H1 (cell line): Measurements from ENCODE around the gene RAB3C.

Experiments
- EP300 ChIP-seq, 2 experiments: IDR thresholded peaks; 1 replicate in 1 of 2; 2 replicates in 1 of 2; pipeline ENCODE4 v1.6.1; 2011 to 2012; ENCODE audit warnings: low read depth in 2 of 2, low read length in 2 of 2, mild to moderate bottlenecking in 2 of 2, borderline replicate concordance in 1 of 2, inconsistent platforms in 1 of 2, moderate library complexity in 1 of 2
- GABPA ChIP-seq: IDR thresholded peaks from 2 replicates; pipeline ENCODE4 v1.6.1; 2011; ENCODE audit warnings: mild to moderate bottlenecking, low read length, moderate library complexity, borderline replicate concordance; ENCODE audit not compliant: insufficient read depth
- RFX5 ChIP-seq: IDR thresholded peaks from 2 replicates; pipeline ENCODE4 v1.6.1; 2011; ENCODE audit warnings: low read depth, low read length, improper control_type of control experiment, borderline replicate concordance
- SP1 ChIP-seq: IDR thresholded peaks from 2 replicates; pipeline ENCODE4 v1.6.1; 2011; ENCODE audit warnings: low read depth, low read length
- ZNF274 ChIP-seq: IDR thresholded peaks from 2 replicates; pipeline ENCODE4 v1.7.0; 2012; ENCODE audit warnings: low read length, borderline replicate concordance; ENCODE audit errors: extremely low read depth
- TF ChIP-seq, protein P1 (sequence below), 3 experiments: IDR thresholded peaks; 1 replicate in 2 of 3; 2 replicates in 1 of 3; pipeline versions ENCODE4 v1.5.1 to v1.6.1; 2011; ENCODE audit warnings: low read length in 3 of 3, mild to moderate bottlenecking in 3 of 3, inconsistent platforms in 2 of 3, low read depth in 1 of 3, moderate library complexity in 1 of 3; ENCODE audit not compliant: insufficient read depth in 1 of 3; ENCODE audit errors: control extremely low read depth in 1 of 3

DNA sequence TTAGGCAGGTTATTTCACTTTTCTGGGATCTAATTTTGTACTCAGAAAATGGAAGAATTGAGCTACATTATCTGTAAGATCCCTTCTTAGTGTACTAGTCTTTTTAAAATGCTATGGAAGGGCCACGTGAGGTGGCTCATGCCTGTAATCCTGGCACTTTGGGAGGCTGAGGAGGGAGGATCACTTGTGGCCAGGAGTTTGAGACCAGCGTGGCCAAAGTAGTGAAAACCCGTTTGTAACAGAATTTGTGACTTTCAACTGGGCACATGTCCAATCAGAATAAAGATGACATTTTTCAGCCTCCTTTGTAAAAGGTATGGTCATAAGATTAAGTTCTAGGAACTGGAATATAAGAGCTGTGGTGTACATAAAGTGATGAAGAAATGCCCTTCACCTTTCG is 3.1 kb upstream of the RAB3C start:
- TF ChIP-seq, protein P1, sequence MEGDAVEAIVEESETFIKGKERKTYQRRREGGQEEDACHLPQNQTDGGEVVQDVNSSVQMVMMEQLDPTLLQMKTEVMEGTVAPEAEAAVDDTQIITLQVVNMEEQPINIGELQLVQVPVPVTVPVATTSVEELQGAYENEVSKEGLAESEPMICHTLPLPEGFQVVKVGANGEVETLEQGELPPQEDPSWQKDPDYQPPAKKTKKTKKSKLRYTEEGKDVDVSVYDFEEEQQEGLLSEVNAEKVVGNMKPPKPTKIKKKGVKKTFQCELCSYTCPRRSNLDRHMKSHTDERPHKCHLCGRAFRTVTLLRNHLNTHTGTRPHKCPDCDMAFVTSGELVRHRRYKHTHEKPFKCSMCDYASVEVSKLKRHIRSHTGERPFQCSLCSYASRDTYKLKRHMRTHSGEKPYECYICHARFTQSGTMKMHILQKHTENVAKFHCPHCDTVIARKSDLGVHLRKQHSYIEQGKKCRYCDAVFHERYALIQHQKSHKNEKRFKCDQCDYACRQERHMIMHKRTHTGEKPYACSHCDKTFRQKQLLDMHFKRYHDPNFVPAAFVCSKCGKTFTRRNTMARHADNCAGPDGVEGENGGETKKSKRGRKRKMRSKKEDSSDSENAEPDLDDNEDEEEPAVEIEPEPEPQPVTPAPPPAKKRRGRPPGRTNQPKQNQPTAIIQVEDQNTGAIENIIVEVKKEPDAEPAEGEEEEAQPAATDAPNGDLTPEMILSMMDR (IDR thresholded peaks at IDR 0.05; ENCODE audit: control extremely low read depth in 1 of 3, insufficient read depth in 1 of 3, low read depth in 1 of 3, low read length in 3 of 3) = no peak
- TF ChIP-seq SP1 (no peak), RFX5 (no peak), EP300 (IDR thresholded peaks at IDR 0.05; ENCODE audit: borderline replicate concordance in 1 of 2, low read depth in 2 of 2, low read length in 2 of 2) (no peak), GABPA (no peak), ZNF274 (no peak)
